Activated CD8-positive, alpha-beta memory T cell treated with anti-CD3 and anti-CD28 coated beads, Interleukin-2, amount 50 U/mL, for 24 hours (primary cell): ENCODE measurements around the gene PKD2.

Experiments
- DNase-seq: peaks from one replicate; pipeline ENCODE4 v3.0.0-alpha.2; 2020; ENCODE audit errors: extremely low read depth

The PKD2 gene

GRCh38 chr4:88027611-88028608 is 20.5 kb downstream of the PKD2 start:
- no peak for DNase-seq

- DNase-seq = no peak
Measured at GRCh38 chr4:88028946-88029345, 21.5 kb downstream of the PKD2 start.

- no peak for DNase-seq
Measured at GRCh38 chr4:88029556-88029955, 22.1 kb downstream of the PKD2 start.

GRCh38 chr4:88030565-88031310 is 23.3 kb downstream of the PKD2 start:
- DNase-seq = no peak

- DNase-seq = no peak
Measured at GRCh38 chr4:88033309-88033708, 25.9 kb downstream of the PKD2 start.

- DNase-seq = no peak
Measured at GRCh38 chr4:88035292-88035691, 27.9 kb downstream of the PKD2 start.

- DNase-seq = no peak
Measured at GRCh38 chr4:88037447-88037846, 30.0 kb downstream of the PKD2 start.

GRCh38 chr4:88037936-88038335 is 30.5 kb downstream of the PKD2 start:
- no peak for DNase-seq

- no peak for DNase-seq
Measured at GRCh38 chr4:88040707-88041106, 33.3 kb downstream of the PKD2 start.

GRCh38 chr4:88041626-88042025 is 34.2 kb downstream of the PKD2 start:
- no peak for DNase-seq

GRCh38 chr4:88043001-88043400 is 35.6 kb downstream of the PKD2 start:
- no peak for DNase-seq

GRCh38 chr4:88043586-88044340 is 36.3 kb downstream of the PKD2 start:
- no peak for DNase-seq

GRCh38 chr4:88045021-88045420 is 37.6 kb downstream of the PKD2 start:
- DNase-seq = no peak

- DNase-seq = no peak
Measured at GRCh38 chr4:88054229-88054628, 46.8 kb downstream of the PKD2 start.

- DNase-seq = no peak
Measured at GRCh38 chr4:88054901-88055300, 47.5 kb downstream of the PKD2 start.

- no peak for DNase-seq
Measured at GRCh38 chr4:88058295-88058694, 50.9 kb downstream of the PKD2 start.

GRCh38 chr4:88059766-88060165 is 52.3 kb downstream of the PKD2 start:
- no peak for DNase-seq

GRCh38 chr4:88060431-88060830 is 53.0 kb downstream of the PKD2 start:
- DNase-seq = no peak

GRCh38 chr4:88062311-88062710 is 54.9 kb downstream of the PKD2 start:
- DNase-seq = no peak

- no peak for DNase-seq
Measured at GRCh38 chr4:88062843-88063242, 55.4 kb downstream of the PKD2 start.

- no peak for DNase-seq
Measured at GRCh38 chr4:88063634-88064296, 56.3 kb downstream of the PKD2 start.

- no peak for DNase-seq
Measured at GRCh38 chr4:88064410-88064809, 57.0 kb downstream of the PKD2 start.
